Daoy (cell line): Measurements from ENCODE around the gene ZNF511. TPM values are rescaled to one million over a fixed set of nuclear protein-coding genes. Genes with fewer than 3 reads are reported as not detected.
"Not testable (repeated sequence)": the region's sequence is repeated elsewhere in the genome, so short reads cannot be mapped to it uniquely, and the experiment has no call there.

ENCODE experiments used
- DNase-seq: peaks from one replicate; pipeline ENCODE4 v3.0.0-alpha.2; 2015; ENCODE audit warnings: low read depth
- total RNA-seq: library from RNA; depleted of rRNA; stranded (reverse); fragments of >200 nt; shearing (Covaris generic); gene quantifications from 2 replicates; pipeline ENCODE4 v1.2.3, GENCODE V29; 2014; rRNA removed

ZNF511 gene
- 29.8 and 40.9 TPM in 2 replicates for total RNA-seq

DNA sequence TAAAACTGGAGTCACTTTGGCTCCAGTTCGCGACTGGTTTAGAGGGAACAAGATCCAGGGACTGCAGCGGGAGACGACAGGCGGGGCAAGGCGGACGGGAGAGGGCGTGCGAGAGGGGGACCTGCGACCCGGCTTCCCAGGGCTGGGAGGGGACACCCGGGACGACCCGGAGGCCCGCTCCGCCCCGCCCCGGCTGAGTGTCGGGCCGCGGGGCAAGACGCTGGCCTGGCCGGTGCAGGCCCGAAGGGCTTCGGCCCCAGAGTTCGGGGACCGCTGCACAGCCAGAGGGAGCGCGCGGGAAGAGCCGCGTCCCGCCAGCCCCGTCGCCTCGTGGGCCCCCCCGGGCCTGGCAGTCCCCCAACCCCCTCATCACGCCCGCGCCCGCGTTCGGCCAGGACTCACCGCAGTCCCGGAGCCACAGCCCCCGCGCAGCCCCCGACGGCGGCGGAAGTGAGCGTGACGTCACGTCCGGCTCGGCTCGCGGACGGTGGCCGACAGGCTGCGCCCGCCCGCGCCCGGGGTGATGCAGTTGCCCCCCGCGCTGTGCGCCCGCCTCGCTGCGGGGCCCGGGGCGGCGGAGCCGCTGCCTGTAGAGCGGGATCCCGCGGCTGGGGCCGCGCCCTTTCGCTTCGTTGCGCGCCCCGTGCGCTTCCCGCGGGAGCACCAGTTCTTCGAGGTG is at the start of gene ZNF511, which contains the start of gene TUBGCP2:
Gene ZNF511, plus strand, starts transcription at position 494 of the 679 bp plus-strand sequence. Its CDS starts 30 bp downstream, at position 524.
Gene TUBGCP2, minus strand, starts transcription at position 452 of the 679 bp plus-strand sequence. CDS start 5,931 bp downstream, outside the sequence.
- DNase-seq: peak; percentile 85

GRCh38 chr10:133259602-133259989 is 49.1 kb upstream of the ZNF511 start:
- DNase-seq: no peak

GRCh38 chr10:133260895-133261725 is 47.6 kb upstream of the ZNF511 start:
- DNase-seq: peak; percentile 47

DNA sequence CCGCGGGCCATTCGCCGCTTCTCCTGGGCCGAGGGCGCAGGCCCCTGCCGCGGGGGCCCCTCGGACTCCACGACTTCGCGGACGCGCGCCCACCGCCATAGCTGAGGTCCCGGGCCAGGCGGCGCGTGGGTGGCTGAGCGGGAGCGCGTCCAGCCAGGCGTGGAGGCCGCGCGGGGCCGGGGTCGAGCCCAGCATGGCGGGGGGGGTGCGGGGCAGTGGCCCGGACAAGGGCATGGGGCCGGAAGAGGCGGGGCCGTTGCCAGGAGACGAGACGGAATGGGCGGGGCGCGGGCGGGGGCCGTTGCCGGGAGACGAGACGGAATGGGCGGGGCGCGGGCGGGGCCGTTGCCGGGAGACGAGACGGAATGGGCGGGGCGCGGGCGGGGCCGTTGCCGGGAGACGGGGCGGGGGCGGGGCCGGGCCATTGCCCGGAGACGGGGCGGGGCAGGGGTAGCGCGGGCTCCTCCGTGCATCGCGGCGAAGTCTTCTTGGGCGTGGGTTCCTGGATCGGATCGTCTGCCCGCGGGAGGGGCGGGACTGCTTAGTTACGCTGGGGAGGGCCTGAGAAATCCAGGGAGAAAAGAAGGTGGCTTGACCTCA is 46.9 kb upstream of the ZNF511 start:
- peak; percentile 74 for DNase-seq

GRCh38 chr10:133262696-133263095 is 46.0 kb upstream of the ZNF511 start:
- DNase-seq: no peak

GRCh38 chr10:133263674-133264073 is 45.0 kb upstream of the ZNF511 start:
- no peak for DNase-seq

- no peak for DNase-seq
These were observed 44.3 kb upstream of the ZNF511 start for GRCh38 chr10:133264461-133264860.

- not testable (repeated sequence) for DNase-seq
These were observed 43.7 kb upstream of the ZNF511 start for GRCh38 chr10:133265052-133265451.

DNA sequence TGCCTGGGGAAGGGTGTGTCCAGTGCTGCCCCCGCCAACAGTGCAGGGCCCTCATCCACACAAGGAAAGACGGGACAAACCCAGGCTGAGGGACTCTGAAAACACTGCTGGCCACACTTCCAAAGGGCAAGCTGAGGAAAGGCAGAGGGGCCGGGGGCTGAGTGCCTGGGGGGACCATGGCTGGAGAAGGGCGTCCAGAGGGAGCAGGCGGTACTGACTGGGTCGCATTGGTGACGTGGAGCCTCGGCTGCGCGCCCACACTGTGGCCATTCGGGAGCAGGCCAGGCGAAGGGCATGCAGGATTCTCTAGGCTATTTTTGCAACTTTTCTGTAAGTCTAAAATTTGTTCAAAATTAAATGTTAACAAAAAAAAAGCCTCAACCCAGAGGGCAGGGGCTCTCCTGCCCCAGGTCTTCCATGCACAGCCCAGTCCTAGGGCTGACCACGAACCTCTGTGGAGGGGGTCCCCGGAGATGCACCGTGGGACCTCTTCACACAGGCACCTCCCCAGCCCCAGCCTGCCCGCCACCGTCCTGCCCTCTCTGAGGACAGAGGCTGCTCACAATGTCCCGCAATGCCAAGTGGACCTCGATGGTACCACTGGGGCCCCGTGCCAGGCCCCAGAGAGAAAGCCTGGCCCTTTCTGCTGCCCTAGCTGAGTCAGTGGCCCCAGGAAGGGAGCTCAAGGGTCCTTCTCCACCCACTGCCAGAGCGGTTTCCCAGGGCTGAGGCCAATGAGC is 42.5 kb upstream of the ZNF511 start:
- DNase-seq: no peak

DNA sequence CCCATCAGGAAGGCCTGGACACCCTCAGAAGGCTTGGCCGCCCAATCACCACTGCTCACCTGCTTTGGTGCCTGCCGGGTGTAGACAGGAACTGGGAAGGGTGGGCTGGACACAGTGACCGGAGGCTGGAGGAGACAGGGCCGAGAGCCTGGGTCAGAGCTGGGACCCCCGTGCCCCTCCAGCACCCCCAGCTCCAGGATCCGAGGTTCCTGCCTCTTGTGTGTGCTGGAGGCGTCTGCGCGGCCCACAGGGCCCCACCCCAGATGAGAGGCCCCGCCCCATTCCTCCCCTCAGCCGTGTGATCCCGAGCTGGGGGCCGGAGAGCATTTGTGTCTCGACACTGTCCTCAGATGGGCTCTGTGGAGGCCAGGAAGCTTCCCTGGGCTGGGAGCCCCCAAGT is 41.4 kb upstream of the ZNF511 start:
- DNase-seq: no peak

DNA sequence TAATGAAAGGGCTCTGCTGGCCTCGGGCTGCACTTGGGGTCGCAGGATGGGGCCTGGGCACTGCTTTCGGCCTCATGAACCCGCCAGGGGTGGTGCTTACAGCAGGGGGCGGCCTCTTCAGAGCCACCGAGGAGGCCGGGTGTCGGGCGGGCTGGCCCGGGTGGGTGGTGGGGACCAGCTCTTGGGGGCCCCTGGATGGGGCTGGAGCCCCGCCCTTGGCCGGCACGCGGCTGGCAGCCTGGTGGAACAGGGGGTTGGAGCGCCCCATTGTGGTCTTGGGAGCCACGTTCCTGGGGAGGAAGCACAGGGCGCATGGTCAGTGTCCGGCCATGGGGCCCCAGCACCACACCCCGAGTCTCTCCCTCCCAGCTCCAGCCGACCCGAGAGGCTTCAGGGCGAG is 40.9 kb upstream of the ZNF511 start:
- no peak for DNase-seq

GRCh38 chr10:133268532-133268931 is 40.2 kb upstream of the ZNF511 start:
- no peak for DNase-seq

DNA sequence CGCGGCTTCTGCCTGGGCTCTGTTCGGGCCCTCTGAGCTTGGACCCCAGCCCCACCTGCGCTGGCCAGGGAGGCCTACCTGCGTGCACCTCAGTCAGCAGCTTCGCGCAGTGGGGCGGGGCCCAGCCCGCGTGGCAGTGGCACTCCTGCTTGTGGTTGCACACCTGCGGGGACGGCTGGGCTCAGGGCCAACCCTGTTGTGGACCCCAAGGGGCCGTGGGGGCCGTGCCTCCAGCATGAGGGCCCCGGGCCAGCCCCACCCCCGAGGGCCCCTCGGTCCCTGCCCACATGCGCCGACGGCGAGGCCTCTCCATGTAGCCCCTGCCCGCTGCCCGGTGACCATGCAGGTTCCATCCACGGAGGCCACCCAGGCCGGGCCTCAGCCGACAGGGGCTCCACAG is 39.3 kb upstream of the ZNF511 start:
- DNase-seq: no peak

- DNase-seq: no peak
These were observed 38.5 kb upstream of the ZNF511 start for GRCh38 chr10:133270204-133270603.

DNA sequence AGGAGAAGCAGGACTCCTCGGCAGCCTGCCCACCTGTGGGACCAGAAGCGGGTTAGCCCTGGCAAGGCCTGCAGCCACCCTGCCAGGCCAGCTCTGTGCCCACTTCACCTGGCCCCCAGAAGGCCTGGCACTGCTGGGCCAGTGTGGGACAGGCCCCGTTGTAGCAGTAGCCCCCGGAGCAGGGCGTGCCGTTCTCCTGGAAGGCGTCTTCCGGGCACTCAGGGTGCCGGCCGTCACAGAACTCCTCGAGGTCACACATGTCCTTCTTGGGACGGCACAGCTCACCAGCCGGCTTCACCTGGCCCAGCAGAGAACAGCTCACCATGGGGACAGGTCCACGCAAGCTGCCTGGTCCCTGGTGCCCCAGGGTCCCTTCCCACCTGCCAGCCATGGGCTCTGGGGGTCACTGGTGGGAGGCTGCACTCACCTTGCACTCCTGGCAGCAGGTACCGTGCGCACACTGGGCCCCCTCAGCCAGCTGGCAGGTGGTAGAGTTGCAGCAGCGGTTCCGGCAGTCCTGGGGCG is 37.9 kb upstream of the ZNF511 start:
- DNase-seq: no peak

DNA sequence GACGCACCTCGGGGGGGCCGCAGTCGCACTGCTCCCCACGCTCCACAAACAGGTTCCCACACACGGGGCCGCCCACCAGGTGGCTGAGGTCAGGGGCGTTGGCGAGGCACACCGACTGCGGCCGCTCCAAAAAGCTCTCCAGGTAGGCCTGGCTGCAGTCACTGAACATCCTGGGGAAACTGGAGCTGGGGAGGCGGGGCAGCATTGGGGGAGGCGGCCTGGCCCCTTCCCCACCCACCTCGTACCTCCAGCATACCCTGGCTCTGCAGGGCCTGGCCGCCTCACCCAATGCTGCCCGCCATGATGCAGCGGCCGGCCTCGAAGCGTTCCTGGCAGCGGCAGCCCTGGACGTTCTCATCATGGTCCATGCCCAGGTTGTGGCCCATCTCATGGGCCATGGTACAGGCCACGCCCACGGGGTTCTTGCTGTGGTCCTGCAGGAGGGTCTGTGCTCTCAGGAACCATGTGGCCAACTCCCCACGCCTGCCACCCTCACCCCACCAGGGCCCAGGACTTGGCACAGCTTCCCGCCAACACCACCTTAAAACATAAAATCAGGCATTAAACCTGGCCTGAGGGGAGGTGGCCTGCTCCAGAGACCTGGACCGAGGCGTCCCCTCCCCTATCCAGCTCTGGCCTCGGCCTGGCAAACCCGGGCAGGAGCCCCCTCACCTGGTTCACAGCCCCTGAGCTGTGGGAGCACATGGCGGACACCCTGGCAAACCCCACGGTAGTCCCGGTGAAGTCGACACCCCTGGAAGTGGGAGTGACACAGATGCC is 37.0 kb upstream of the ZNF511 start:
- DNase-seq: no peak

GRCh38 chr10:133272301-133272963 is 36.3 kb upstream of the ZNF511 start:
- DNase-seq: no peak

GRCh38 chr10:133272964-133273420 is 35.7 kb upstream of the ZNF511 start:
- DNase-seq: no peak

DNA sequence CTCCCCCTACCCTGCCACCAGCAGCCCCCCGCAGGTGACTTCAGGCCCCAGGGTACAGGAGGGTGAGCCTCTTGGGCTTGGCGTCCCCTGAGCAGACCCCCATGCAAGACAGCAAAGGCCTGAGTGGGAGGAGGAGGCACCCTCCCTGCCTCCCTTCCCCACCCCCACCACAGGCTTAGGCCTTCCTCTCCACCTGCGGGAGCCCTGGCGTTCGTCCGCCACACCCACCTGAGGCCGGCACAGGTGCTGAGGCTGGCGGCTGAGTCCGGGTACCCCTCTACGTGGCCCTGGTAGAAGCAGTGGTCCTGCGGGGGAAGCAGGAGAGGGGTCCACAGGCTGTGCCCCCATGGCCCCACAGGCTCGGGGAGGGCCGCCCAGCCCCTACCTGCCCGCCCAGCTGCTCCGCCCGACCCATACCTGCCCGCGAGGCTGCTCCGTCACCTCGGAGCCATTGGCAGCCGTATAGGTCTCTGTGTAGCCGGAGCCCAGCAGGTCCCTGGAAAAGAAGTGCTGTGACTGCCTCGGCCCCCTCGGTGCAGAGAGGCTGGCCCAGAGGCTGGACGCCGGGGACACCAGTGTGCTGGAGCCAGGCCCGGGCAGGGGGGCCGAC is 35.1 kb upstream of the ZNF511 start:
- DNase-seq: no peak
